ENCODE measurements around the gene SIGLEC1.
A peak's percentile ranks its signal among the peaks of the same experiment; 100 is the strongest.

Gene SIGLEC1

GRCh38 chr20:3724356-3724755, 12.0 kb upstream of the SIGLEC1 start:
- DNase-seq: no peak

GRCh38 chr20:3723284-3723683, 10.9 kb upstream of the SIGLEC1 start:
- no peak for DNase-seq

- DNase-seq: no peak
Measured at GRCh38 chr20:3721912-3722311, 9.5 kb upstream of the SIGLEC1 start.

GRCh38 chr20:3720626-3721025, 8.2 kb upstream of the SIGLEC1 start:
- no peak for DNase-seq

- no peak for DNase-seq
Measured at GRCh38 chr20:3720068-3720467, 7.7 kb upstream of the SIGLEC1 start.

- no peak for DNase-seq
Measured at GRCh38 chr20:3719046-3719445, 6.6 kb upstream of the SIGLEC1 start.

- peak; percentile 21 to 30 for DNase-seq
Measured at GRCh38 chr20:3716195-3716834, 3.9 kb upstream of the SIGLEC1 start.

GRCh38 chr20:3714092-3714491, 1.7 kb upstream of the SIGLEC1 start:
- DNase-seq: peak in 1 of 2 donors; percentile 28

- no peak for DNase-seq
Measured at GRCh38 chr20:3711484-3711941, 887 bp downstream of the SIGLEC1 start.

- peak; percentile 54 to 65 for DNase-seq
Measured at GRCh38 chr20:3710703-3711483, 1.5 kb downstream of the SIGLEC1 start.

- DNase-seq: no peak
Measured at GRCh38 chr20:3710011-3710466, 2.4 kb downstream of the SIGLEC1 start.

- DNase-seq: no peak
Measured at GRCh38 chr20:3707508-3707899, 4.9 kb downstream of the SIGLEC1 start.

- DNase-seq: no peak
Measured at GRCh38 chr20:3706774-3707507, 5.5 kb downstream of the SIGLEC1 start.

GRCh38 chr20:3705970-3706739, 6.2 kb downstream of the SIGLEC1 start:
- DNase-seq: no peak

- DNase-seq: no peak
Measured at GRCh38 chr20:3705491-3705969, 6.9 kb downstream of the SIGLEC1 start.

GRCh38 chr20:3704087-3704486, 8.3 kb downstream of the SIGLEC1 start:
- no peak for DNase-seq

- DNase-seq: no peak
Measured at GRCh38 chr20:3702611-3703391, 9.6 kb downstream of the SIGLEC1 start.

- no peak for DNase-seq
Measured at GRCh38 chr20:3701061-3701998, 11.1 kb downstream of the SIGLEC1 start.

- no peak for DNase-seq
Measured at GRCh38 chr20:3699037-3699436, 13.4 kb downstream of the SIGLEC1 start.

- no peak for DNase-seq
Measured at GRCh38 chr20:3698591-3699001, 13.8 kb downstream of the SIGLEC1 start.

Data from CD4-positive, alpha-beta T cell treated with Interleukin-4 for 1 hour (primary cell).